HG03064 (cell line): ENCODE results near the gene HOXC5.
"Not testable (repeated sequence)": the region's sequence is repeated elsewhere in the genome, so short reads cannot be mapped to it uniquely, and the experiment has no call there.

Source experiments
- ATAC-seq: cut with Tn5 transposase; IDR thresholded peaks from one replicate; pipeline ENCODE4 v1.9.1; 2021; ENCODE audit warnings: low read depth; ENCODE audit not compliant: unreplicated experiment

HOXC5 gene

DNA sequence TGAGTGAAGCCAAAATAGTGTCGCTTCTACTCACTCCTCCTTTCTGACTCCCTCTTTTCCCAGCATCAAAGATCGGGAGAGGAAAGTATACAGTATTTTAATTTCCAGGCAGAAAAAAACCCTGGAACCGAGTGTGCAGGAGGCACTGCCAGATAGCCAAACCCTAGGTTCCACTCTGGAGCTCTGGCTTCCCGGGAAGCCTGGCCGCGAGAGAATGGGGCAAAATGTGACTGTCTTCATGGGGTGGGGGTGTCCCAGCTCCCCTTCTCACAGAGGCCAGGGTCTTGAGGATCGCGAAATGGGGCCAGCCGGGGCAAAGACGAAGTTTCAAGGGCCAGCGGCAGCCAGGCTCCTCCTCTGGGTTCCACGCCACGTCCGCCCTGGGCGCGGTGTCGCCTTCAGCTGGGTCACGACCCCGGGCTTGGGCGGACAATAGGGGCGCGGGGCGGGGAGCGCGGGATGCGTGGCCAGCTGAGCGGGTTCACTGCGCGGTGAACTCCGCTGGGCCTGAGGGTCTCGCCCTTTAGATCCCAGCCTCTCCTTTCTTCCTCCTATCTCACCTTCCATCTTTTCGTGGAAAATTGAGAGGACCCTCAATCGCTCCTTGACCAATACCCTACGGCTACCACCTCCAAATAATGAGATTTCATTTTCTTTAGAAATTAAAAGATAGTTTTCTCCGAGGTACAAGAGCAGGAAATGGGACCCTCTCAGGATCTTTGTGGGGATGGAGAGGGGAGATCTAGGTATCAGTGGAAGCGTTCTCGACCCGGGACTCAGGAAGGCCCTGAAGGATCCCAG lies 27.5 kb downstream of the HOXC5 start:
- no peak for ATAC-seq

DNA sequence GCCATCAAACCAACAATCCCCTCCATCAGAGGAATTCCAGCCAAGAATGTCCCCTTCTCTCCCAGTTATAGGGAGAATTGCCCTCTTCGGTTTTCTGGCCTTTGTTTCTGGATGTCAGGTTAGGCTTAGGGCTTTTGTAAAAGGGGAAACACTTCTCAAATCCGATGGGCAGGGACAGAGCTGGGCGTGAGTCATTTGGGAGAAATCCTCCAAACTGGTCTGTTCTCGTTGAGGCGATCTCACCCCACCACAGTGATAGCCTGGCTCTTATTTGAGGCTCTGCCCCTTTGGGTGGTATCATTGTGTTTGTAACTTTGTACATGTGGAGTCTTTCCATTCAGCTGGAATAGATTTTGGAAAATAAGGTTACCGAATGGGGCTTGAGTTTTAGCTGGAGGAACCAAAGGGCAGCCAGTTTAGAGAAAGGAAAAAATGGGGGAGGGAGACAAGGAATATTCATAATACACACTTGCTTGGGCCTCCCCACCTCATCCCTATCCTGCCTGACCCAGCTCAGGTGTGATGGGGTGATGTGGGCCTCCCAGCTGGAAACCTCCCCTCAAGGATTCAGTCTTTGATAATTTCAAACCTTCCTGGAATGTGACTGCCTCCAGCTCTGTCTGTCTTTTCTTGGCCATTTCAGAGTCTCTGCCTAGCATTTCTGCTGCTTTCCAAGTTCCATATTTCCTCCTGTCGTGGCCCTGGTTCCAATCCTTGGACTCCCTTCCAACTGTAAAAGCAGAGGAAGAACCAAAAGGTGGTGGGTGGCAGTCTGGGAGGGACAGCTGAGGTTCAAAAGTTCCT lies 28.3 kb downstream of the HOXC5 start:
- no peak for ATAC-seq

DNA sequence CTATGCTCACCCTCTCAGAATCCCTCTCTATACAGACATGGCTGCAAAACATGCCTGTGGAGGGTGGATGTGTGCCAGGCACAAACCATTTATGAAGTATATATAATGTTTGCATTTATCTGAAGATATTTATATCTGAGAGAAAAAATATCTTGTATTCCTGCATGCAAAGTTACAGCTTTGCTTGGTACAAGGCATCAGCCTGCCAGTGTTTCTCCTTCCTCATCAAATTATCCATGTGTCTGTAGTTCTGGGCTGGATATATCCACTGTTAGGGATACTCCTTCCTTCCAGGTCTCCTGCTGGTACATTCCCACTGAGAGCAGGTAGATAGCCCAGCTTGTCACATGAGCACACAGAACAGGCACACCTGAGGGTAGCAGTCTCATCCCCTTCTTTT lies 32.8 kb downstream of the HOXC5 start:
- no peak for ATAC-seq

DNA sequence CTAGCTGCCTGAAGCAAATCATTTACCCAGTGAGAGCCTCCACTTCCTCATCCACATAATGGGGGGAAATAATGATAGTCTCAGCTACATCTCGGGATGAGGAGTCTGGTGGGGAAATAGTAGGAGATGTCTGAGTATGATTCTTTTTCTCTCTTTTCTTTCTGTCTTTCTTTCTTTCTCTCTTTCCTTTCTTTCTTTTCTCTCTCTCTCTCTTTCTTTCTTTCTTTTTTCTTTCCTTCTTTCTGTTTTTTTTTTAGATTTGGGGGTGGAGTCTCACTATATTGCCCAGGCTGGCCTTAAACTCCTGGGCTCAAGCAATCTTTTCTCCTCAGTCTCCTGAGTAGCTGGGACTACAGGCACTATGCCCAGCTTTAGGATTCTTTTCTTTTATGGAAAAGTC lies 33.6 kb downstream of the HOXC5 start:
- ATAC-seq, result no peak

DNA sequence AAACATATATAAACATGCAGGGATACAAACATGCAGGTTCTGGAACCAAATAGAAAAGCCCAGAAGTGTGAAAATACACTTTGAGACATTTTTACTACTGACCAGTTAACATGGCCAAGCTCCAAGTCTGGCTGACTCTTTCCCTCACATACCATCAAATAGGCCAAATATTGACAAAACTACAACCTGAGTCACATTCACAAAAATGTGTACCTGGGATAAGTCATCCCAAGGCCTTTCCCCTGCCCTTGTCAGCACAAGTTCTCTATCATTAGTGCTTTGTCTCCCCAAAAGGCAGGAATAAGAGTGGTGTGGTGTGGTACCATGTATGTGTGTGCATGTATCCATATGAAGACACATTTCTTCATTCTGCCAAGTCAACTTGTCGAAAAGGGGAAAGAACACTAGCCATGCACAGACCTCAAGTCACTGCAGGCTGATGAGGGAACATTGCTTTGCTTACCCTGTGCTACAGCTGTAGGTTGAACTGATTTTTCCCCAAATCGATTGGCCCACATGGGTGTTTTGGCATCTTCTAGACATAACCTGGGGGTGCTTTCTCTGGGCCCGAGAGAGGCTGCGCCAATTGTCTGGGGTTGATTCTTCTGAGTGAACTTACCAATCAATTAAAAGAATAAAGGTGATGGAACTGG lies 35.7 kb downstream of the HOXC5 start:
- ATAC-seq, result no peak

DNA sequence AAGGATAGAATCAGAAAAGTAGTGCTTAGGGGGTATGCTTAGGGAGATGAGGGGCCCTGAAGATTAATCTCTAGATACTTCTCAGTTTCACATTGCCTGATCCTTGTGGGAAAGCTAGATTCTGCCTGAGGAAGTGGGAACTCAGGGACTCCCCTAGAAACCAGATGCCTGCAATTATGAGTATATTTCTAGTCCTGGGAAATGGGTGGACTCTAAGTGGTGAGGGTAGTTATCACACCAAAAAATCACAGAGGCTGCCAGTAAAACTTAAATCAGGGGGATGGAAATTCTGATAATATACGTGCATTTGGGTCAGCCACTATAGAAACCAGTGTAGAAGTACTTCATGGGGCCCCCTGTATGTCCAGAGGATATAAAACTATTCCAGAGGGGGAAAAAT lies 39.1 kb downstream of the HOXC5 start:
- no peak for ATAC-seq

DNA sequence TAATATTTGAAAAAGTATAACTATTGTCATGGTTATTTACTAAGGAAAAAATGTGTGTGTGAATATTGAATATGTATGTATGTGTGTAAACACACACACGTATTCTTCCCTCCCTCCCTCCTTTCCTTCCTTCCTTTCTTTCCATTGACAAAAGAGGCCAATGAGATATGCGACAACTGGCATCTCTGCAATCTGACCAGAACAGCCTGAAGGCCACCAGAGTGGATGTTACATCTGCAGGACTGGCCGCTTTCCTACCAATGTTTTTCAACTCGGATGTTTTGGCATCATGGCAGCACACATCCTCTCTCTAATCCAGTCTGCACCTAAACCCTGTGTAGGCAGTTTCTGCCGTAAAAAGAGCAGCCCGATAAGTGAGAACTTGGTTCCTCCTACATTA lies 41.5 kb downstream of the HOXC5 start:
- no peak for ATAC-seq

DNA sequence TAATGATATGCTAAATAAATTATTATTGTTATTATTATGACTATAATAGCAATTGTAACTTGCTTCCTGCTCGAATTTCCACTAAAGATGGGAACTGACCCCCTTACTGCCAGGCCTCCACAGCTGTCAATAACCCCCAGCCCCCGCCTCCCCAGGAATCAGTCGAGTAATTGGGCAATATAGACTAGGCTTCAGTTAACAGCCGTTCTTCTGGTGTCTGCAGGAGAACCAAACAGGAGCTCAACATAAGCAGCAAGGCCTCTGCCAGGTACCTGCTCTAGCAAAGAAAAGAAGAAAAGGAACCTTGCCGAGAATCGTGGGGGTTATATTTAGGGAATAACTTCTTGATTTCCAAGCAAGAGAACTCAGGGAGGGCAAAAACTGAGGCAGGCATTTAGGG lies 42.6 kb downstream of the HOXC5 start:
- ATAC-seq, result no peak

DNA sequence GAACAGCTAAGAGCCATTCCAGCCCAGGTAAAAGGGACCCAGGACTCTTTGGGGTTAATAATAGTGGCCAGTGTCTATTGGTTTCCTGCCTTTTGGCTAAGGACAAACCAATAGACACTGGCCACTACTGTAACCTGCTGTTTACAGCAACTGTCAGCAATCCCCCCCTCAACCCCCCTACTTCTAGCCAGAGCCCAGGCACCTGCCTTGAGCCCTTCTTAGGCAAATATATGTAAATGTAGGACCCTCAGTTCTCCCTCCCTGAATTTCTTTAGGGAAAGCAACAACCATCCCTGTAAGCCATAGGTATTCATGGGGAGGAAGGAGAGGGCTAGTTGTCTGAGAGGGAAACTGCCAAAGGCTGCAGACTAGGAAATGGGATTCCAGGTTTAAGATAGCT lies 43.1 kb downstream of the HOXC5 start:
- no peak for ATAC-seq

DNA sequence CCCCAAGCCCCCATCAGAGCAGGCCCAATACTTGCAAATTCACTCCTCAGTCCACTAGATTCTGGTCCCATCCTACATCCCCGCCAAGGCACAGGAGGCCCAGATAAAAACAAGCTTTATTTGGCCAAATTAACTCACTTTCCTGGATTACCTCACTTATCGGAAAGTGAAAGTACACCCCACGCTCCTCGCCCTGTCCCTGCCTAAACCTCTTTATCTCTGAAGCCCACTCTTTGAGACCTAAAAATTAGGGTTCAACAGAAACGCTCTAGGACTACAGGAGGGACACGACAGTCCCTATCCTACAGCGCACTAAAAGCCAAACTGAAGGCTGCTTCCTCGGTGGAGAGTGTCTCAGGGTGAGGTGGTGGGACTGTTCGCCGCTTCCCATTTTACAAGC lies 45.0 kb downstream of the HOXC5 start:
- ATAC-seq, result not testable (repeated sequence)

DNA sequence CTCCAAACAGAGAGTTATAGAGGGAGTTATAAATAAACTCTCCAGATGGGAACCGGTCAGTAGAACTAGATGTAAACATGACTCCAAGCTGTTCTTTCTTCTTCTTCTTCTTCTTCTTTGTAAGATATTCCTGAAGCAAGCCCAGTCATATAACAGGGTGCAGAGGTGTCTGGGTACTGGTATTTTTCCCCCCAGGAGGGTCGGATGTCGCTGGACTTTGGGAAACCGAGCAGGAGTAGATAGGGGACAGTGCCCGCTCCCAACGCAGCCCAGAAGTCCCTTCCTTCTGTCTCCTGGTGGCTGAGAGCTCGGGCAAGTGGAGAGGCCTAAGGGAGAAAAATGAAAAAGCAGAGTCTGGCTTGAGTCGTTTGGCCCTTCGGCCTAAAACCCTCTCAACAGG lies 46.3 kb downstream of the HOXC5 start:
- not testable (repeated sequence) for ATAC-seq

DNA sequence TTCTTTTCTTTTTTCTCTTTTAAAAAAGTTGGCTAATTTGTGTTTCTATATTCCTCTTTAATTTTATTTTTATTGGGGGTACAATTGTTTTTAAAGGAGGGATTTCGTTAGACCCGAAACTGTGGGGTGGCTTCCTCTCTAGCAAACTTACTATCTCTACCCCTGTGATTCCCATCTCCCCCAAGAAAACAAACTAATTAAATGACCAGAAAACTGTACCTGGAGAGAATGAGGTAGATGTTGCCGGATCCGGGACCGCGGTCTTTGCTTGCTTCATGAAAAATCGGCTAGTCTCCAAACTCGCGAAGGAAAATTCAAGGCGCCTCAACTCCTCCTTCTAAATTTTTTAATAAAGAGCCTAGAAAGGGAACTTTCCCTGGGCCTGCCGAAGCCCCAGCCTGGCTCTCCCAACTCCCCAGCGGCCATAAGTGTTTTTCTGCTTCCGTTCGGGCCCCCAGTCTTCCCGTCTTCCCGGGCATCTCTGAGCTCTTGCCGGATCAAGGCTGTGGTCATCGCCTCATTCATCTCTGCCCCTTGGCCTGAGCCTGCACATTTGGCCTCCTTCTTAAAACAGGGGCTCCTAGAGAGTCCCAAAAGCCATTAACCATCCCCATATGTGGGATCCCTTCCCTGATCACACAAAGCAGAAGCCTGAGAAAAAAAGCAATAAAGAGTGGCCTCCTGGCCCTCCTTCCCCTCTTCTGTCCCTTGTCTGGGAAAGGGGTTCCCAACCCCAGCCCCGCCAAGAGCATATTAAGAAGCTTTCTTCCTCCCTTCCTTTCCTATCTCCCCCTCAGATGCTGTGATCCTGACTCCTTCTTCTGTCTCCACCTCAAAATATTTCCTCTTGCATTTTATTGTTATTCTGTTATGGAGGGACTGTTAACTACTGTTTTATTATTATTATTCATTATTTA lies 47.4 kb downstream of the HOXC5 start:
- not testable (repeated sequence) for ATAC-seq

DNA sequence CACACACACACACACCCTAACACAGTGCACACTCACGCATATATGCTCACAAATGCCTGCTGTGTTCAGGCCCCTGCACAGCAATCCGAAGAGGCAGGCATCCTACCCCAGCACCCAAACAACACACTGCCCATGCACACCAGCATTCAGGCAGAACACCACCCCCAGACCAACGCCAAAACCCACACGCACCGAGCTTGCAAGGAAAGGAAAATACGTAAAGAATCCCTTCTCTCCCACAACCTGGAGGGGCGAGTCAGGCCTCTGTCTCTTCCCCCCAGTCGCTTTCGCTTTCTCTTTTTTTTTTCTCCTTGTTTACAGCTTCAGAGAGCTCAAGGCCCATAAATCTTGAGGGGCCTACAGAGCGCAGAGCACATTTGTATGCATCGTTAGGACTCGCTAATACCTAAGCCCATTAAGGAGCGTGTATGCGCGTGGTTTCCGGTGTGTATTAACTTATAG lies 48.2 kb downstream of the HOXC5 start:
- not testable (repeated sequence) for ATAC-seq

DNA sequence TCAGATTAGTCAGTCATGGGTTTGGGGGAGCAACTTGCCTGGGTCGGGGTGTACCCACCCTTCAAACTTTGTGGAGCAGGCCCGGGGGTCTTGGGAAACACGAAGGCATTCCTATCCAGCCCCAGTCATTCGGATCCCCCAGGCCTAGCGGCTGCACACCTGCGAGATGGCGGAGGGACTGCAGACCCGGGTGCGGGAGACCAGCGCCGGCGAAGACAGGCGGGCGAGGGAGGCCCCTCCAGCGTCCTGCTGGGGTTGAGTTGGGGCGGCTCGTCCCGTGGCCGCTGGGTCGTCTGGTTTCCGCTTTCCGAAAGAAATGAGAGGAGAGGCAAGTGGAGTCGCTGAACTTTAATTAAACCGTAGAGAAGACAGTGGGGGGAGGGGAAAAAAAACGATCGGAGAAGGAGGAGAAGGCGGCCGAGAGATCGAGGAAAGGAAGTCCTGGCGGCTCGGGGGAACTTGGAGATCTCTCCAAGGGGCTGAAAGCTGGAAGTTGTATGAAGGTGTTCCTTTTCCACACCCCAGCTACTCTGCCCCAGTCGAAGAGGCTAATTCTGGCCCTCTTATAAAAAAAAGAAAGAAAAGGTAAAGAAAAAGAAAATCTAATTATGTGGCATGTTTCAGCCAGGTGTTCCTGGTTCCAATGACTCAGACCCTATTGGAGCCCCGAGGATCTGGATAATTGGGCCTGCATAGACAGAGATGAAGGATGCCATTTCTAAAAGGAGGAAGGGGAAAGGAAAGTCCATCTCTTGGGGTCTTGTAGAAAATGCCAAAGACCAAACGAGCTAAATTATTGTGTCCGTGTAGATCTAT lies 48.9 kb downstream of the HOXC5 start:
- not testable (repeated sequence) for ATAC-seq

DNA sequence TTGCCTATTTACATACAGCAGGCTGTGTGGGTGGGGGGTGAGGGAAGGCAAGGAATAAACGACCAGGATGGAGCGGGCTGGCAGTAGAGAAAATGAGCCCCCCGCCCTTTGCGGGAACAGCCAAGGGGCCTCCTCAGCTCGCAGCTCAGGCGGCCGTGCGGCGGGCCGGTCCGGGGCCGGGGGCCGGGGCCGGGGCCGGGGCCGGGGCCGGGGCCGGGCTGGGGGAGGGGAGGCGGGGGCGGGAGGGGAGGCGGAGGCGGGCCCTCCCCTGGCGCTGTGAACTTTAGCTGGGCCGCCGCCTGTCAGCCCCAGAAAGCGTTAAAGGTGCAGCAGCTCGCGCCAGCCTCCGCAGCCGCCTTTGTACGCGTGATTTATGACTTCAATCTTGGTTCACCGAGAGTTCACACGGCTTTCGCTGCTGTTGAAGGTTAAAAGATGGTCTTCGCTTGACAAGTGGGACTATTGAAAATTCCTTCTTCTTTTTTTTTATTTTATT lies 49.6 kb downstream of the HOXC5 start:
- ATAC-seq, result no peak
